WTC11 (cell line): ENCODE measurements around the gene GOLGA6C. TPM values are rescaled to one million over a fixed set of nuclear protein-coding genes. Genes with fewer than 3 reads are reported as not detected.

Experiments
- ATAC-seq: fragments of 200-7000 bp; cut with Tn5 transposase; 2 replicates; pipeline ENCODE4 v1.10.0; 2021; ENCODE audit warnings: mild to moderate bottlenecking, moderate library complexity
- CTCF ChIA-PET: fragments of 300-600 bp; sonication (Branson Sonifier 250); formaldehyde crosslinking; loops from one replicate; lab custom pipeline; 2021; ENCODE audit warnings: antibody characterized with exemption; lab: Charles Lee
- POLR2A ChIA-PET: fragments of 350-600 bp; sonication (Branson Sonifier 250); formaldehyde crosslinking; loops from one replicate; lab custom pipeline; 2021; ENCODE audit warnings: antibody characterized with exemption; lab: Charles Lee
- DNase-seq: peaks from one replicate; pipeline ENCODE4 v3.0.0; 2021; ENCODE audit warnings: low spot score
- H3K27ac Mint-ChIP-seq: 2 replicates; pipeline ENCODE4 v1.8.0; 2021; ENCODE audit warnings: mixed read lengths
- H3K27me3 Mint-ChIP-seq: 2 replicates; pipeline ENCODE4 v1.8.0; 2021; ENCODE audit warnings: low read depth, mild to moderate bottlenecking, moderate library complexity, mixed read lengths
- H3K36me3 Mint-ChIP-seq: 2 replicates; pipeline ENCODE4 v1.8.0; 2021; ENCODE audit warnings: mixed read lengths
- H3K4me1 Mint-ChIP-seq: 2 replicates; pipeline ENCODE4 v1.8.0; 2022; ENCODE audit warnings: mixed read lengths
- H3K4me3 Mint-ChIP-seq: 2 replicates; pipeline ENCODE4 v1.8.0; 2021; ENCODE audit warnings: mild to moderate bottlenecking, moderate library complexity, mixed read lengths
- H3K9me3 Mint-ChIP-seq: 2 replicates; pipeline ENCODE4 v1.8.0; 2021; ENCODE audit warnings: mixed read lengths
- FOXK1 ChIP-seq: sonication (generic); formaldehyde crosslinking; IDR thresholded peaks from 2 replicates; pipeline ENCODE4 v1.8.0; 2022; ENCODE audit warnings: mild to moderate bottlenecking, moderate library complexity, missing genetic modification reagents
- GTF2I ChIP-seq: fragments of 250-450 bp; sonication (Bioruptor Pico); conservative IDR thresholded peaks from 2 replicates; pipeline ENCODE4 v1.4.0; 2021; ENCODE audit warnings: mild to moderate bottlenecking
- ZNF121 ChIP-seq: sonication (generic); formaldehyde crosslinking; IDR thresholded peaks from 2 replicates; pipeline ENCODE4 v1.8.0; 2023; ENCODE audit warnings: missing genetic modification reagents
- total RNA-seq: library from RNA; stranded (reverse); gene quantifications from 3 replicates; pipeline ENCODE4 v1.2.3, GENCODE V29; 2021
- TF ChIP-seq, protein P1 (sequence below): fragments of 250-450 bp; sonication (Bioruptor Pico); IDR thresholded peaks from 2 replicates; pipeline ENCODE4 v1.9.0; 2021; ENCODE audit warnings: mild to moderate bottlenecking
- TF ChIP-seq, protein P2 (sequence below): fragments of 250-450 bp; sonication (Bioruptor Pico); IDR thresholded peaks from 2 replicates; pipeline ENCODE4 v2.1.2; 2022; ENCODE audit warnings: mild to moderate bottlenecking, moderate library complexity
- TF ChIP-seq, protein P3 (sequence below): sonication (generic); formaldehyde crosslinking; conservative IDR thresholded peaks from 2 replicates; pipeline ENCODE4 v1.8.1; 2023; ENCODE audit warnings: mild to moderate bottlenecking, low read depth, missing genetic modification reagents, moderate library complexity

GOLGA6C gene
- total RNA-seq, 1 experiment from 2014 or later: 0.52 TPM

DNA sequence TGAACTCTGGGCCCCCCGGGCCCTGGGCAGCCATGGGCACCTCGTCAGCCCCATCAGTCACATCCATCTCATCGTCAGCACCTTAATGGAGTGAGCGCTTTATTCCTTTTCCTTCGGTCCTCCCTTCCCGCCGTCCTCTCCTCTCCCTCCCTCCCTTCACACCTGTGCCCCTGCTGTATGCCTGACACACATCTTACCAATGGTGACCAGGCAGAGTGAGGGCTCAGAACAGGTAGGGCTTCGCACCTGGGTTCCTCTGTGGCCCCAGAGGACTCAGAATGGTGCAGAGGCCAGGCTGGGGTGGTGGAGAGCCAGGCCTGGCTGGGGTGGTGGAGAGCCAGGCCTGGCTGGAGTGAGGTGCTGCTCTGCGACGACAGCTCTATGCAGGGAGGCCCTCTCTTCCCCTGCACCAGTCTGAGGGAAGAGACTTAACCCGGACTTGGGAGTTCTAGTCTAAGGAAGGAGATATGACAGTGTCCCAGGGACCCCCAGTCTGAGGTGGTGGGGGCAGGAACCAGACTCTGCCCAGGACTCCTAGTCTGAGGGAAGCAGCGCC is 44.8 kb upstream of the GOLGA6C start:
- no peak for TF ChIP-seq ZNF121
- H3K27ac Mint-ChIP-seq: no peak overlapping the region
- peaks cover 31% of the 10 kb centered on the region for H3K36me3 Mint-ChIP-seq
- no peak overlapping the region for H3K4me3 Mint-ChIP-seq
- H3K27me3 Mint-ChIP-seq: no peaks in the 10 kb centered on the region; the same call in 1 of the 2 replicates
- DNase-seq: no peak
- H3K4me1 Mint-ChIP-seq: peaks cover 26% of the 10 kb centered on the region
- ChIA-PET POLR2A (interaction anchor here (1.3 kb wide), 1 partner anchor 13 kb away, joined by 3 read pairs; no protein-coding TSS in a partner anchor), CTCF (interaction anchor here (0.6 to 1.4 kb wide), 2 partner anchors 143 to 184 kb away, joined by 5 to 6 read pairs; no protein-coding TSS in a partner anchor)
- ATAC-seq: peak; percentile 4; the same call in 1 of the 2 replicates
- no peaks in the 10 kb centered on the region for H3K9me3 Mint-ChIP-seq

DNA sequence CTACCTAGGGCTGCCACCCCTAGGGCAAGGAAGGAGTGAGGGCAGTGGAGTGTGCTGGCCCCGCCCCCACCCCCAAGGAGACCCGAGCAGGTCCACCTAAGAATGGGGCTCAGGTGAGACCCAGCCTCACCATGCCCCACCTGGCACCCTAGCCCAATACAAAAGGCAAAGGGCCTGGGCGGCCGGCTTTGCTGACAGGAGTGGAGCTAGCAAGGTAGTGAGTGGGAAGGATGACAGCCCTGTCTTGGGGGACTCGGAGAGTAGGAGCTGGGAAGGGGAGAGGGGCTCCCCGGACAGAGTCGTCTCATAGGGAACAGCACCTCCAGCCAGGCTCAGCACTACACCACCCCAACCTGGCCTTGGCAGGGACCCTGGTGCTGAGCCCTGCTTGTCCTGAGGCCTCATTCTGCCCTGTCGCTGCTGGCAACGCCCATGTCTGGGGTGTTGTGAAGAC is 44.3 kb upstream of the GOLGA6C start:
- peaks cover 30% of the 10 kb centered on the region for H3K4me1 Mint-ChIP-seq
- no peak for DNase-seq
- no peak for TF ChIP-seq GTF2I (CRISPR knock-in tag)
- TF ChIP-seq, protein P1, sequence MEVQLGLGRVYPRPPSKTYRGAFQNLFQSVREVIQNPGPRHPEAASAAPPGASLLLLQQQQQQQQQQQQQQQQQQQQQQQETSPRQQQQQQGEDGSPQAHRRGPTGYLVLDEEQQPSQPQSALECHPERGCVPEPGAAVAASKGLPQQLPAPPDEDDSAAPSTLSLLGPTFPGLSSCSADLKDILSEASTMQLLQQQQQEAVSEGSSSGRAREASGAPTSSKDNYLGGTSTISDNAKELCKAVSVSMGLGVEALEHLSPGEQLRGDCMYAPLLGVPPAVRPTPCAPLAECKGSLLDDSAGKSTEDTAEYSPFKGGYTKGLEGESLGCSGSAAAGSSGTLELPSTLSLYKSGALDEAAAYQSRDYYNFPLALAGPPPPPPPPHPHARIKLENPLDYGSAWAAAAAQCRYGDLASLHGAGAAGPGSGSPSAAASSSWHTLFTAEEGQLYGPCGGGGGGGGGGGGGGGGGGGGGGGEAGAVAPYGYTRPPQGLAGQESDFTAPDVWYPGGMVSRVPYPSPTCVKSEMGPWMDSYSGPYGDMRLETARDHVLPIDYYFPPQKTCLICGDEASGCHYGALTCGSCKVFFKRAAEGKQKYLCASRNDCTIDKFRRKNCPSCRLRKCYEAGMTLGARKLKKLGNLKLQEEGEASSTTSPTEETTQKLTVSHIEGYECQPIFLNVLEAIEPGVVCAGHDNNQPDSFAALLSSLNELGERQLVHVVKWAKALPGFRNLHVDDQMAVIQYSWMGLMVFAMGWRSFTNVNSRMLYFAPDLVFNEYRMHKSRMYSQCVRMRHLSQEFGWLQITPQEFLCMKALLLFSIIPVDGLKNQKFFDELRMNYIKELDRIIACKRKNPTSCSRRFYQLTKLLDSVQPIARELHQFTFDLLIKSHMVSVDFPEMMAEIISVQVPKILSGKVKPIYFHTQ (CRISPR knock-in tag): 0 out of 2 replicates have a peak, but pooled peaks have one; percentile 29
- TF ChIP-seq, all 79 proteins: peak for 1
- Mint-ChIP-seq H3K4me3 (no peak overlapping the region), H3K36me3 (peaks cover 27% of the 10 kb centered on the region), H3K27me3 (no peaks in the 10 kb centered on the region; the same call in 1 of the 2 replicates), H3K9me3 (no peaks in the 10 kb centered on the region), H3K27ac (no peak overlapping the region)
- ChIA-PET CTCF (interaction anchor here (0.6 to 3.3 kb wide), 5 partner anchors 86 to 184 kb away, joined by 3 to 14 read pairs (median 6); no protein-coding TSS in a partner anchor), POLR2A (interaction anchor here (1.0 kb wide), 1 partner anchor 191 kb away, joined by 3 read pairs; the partner anchor contains the start of gene PPCDC)
- ATAC-seq: peak; percentile 11

DNA sequence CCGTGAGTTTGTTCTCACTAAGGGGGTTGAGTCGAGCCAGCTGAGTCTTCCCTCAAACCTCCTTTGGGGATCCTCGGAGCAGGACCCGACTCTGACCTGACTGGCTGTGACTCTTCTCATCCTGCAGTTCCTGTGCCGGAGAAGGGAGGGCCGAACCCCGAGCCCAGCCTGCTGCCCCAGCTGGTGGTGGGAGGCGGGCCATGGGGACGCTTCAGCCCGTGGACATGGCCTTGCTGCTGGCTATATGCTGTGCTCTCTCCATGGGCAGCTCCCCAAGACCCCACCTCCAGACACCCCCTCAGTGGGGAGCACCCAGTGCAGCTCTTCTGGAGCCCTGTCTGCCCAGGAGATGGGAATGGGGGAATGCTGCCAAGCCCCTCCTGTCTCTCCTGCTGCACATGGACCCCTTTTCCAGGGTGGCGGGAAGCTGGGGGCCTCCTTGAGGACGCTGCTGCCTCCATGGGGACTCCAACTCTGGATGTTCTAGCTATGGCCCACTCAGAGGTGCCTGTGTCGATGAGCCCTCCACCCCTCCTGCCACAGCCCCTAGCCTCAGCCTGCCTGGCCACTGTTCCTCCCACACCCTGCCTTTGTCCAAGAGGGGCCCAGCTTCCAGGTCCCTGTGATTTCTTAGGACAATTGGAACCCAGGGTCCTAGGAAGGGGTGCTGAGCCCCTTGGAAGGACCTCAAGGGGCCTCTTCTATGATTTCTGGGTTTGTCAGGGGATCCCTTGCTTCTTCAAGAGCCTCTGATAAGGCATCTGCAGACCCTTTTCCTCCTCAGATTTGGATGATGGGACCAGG is 43.6 kb upstream of the GOLGA6C start:
- Mint-ChIP-seq H3K4me3 (no peak overlapping the region), H3K36me3 (peaks cover 20% of the 10 kb centered on the region), H3K9me3 (no peaks in the 10 kb centered on the region), H3K27ac (no peak overlapping the region), H3K27me3 (no peaks in the 10 kb centered on the region; the same call in 1 of the 2 replicates), H3K4me1 (peaks cover 25% of the 10 kb centered on the region)
- ATAC-seq (peak; percentile 41), DNase-seq (no peak)
- POLR2A ChIA-PET: interaction anchor here (1.0 to 1.2 kb wide), 3 partner anchors 13 to 191 kb away, joined by 3 to 4 read pairs (median 3); partner anchors contain the start of genes C15orf39 and PPCDC
- CTCF ChIA-PET: interaction anchor here (0.9 to 3.7 kb wide), 8 partner anchors 10 to 185 kb away, joined by 3 to 14 read pairs (median 7); partner anchors contain the start of gene C15orf39
- TF ChIP-seq, protein P2, sequence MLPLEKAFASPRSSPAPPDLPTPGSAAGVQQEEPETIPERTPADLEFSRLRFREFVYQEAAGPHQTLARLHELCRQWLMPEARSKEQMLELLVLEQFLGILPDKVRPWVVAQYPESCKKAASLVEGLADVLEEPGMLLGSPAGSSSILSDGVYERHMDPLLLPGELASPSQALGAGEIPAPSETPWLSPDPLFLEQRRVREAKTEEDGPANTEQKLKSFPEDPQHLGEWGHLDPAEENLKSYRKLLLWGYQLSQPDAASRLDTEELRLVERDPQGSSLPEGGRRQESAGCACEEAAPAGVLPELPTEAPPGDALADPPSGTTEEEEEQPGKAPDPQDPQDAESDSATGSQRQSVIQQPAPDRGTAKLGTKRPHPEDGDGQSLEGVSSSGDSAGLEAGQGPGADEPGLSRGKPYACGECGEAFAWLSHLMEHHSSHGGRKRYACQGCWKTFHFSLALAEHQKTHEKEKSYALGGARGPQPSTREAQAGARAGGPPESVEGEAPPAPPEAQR (CRISPR knock-in tag): no peak
- TF ChIP-seq, protein P3, sequence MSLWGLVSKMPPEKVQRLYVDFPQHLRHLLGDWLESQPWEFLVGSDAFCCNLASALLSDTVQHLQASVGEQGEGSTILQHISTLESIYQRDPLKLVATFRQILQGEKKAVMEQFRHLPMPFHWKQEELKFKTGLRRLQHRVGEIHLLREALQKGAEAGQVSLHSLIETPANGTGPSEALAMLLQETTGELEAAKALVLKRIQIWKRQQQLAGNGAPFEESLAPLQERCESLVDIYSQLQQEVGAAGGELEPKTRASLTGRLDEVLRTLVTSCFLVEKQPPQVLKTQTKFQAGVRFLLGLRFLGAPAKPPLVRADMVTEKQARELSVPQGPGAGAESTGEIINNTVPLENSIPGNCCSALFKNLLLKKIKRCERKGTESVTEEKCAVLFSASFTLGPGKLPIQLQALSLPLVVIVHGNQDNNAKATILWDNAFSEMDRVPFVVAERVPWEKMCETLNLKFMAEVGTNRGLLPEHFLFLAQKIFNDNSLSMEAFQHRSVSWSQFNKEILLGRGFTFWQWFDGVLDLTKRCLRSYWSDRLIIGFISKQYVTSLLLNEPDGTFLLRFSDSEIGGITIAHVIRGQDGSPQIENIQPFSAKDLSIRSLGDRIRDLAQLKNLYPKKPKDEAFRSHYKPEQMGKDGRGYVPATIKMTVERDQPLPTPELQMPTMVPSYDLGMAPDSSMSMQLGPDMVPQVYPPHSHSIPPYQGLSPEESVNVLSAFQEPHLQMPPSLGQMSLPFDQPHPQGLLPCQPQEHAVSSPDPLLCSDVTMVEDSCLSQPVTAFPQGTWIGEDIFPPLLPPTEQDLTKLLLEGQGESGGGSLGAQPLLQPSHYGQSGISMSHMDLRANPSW (CRISPR knock-in tag): 0 out of 2 replicates have a peak, but pooled peaks have one; percentile 12
- no peak for TF ChIP-seq FOXK1 (CRISPR knock-in tag)
